K562 (cell line): ENCODE data around the gene WDHD1.
"Not testable (repeated sequence)": the region's sequence is repeated elsewhere in the genome, so short reads cannot be mapped to it uniquely, and the experiment has no call there.

ENCODE experiments used
- DACH1 ChIP-seq: fragments of 450-650 bp; IDR thresholded peaks from 2 replicates; pipeline ENCODE4 v1.6.1; 2018; ENCODE audit not compliant: partially characterized antibody
- PCBP1 ChIP-seq: fragments of 200-400 bp; formaldehyde crosslinking; IDR thresholded peaks from 2 replicates; pipeline ENCODE4 v1.6.1; 2018; ENCODE audit warnings: mild to moderate bottlenecking, low read depth, low read length; ENCODE audit not compliant: poor library complexity, severe bottlenecking
- POLR2A ChIP-seq: fragments of 450-650 bp; conservative IDR thresholded peaks from 2 replicates; pipeline ENCODE4 v1.6.1; 2016
- RBM34 ChIP-seq: fragments of 200-400 bp; formaldehyde crosslinking; IDR thresholded peaks from 2 replicates; pipeline ENCODE4 v1.6.1; 2018; ENCODE audit warnings: low read length, borderline replicate concordance; ENCODE audit not compliant: insufficient read depth
- SIX5 ChIP-seq, 2 experiments: IDR thresholded peaks; 2 replicates each; pipeline ENCODE4 v1.6.1; 2011; ENCODE audit warnings: low read length in 2 of 2, borderline replicate concordance in 1 of 2, low read depth in 1 of 2, mild to moderate bottlenecking in 1 of 2, moderate library complexity in 1 of 2; ENCODE audit not compliant: insufficient read depth in 1 of 2
- SOX6 ChIP-seq: fragments of 450-650 bp; IDR thresholded peaks from 2 replicates; pipeline ENCODE4 v1.6.1; 2014; ENCODE audit warnings: mild to moderate bottlenecking
- SPI1 ChIP-seq: IDR thresholded peaks from 2 replicates; pipeline ENCODE4 v1.6.1; 2011; ENCODE audit warnings: low read depth, low read length, control low read depth, borderline replicate concordance
- STAT5A ChIP-seq: IDR thresholded peaks from 2 replicates; pipeline ENCODE4 v1.6.1; 2012; ENCODE audit warnings: low read length, inconsistent platforms, borderline replicate concordance
- TAF1 ChIP-seq: IDR thresholded peaks from 2 replicates; pipeline ENCODE4 v1.6.1; 2011; ENCODE audit warnings: mild to moderate bottlenecking, low read length, moderate library complexity; ENCODE audit not compliant: insufficient read depth, control insufficient read depth, severe bottlenecking; ENCODE audit errors: extremely low read depth
- ZBTB34 ChIP-seq: fragments of 250-450 bp; sonication (Bioruptor Pico); IDR thresholded peaks from 2 replicates; pipeline ENCODE4 v1.8.0; 2021; ENCODE audit warnings: mild to moderate bottlenecking, moderate library complexity
- ZFP36 ChIP-seq: fragments of 150-350 bp; IDR thresholded peaks from 2 replicates; pipeline ENCODE4 v1.6.1; 2018; ENCODE audit warnings: low read length, low read depth; ENCODE audit not compliant: partially characterized antibody
- ZNF232 ChIP-seq: sonication (generic); formaldehyde crosslinking; IDR thresholded peaks from 2 replicates; pipeline ENCODE4 v1.8.0; 2022; ENCODE audit warnings: mild to moderate bottlenecking, missing genetic modification reagents
- ZNF449 ChIP-seq: fragments of 250-450 bp; sonication (Bioruptor Pico); IDR thresholded peaks from 2 replicates; pipeline ENCODE4 v1.8.0; 2022; ENCODE audit warnings: moderate library complexity, mild to moderate bottlenecking, inconsistent platforms

GRCh38 chr14:54953609-54954008 lies 73.3 kb downstream of the WDHD1 start:
- not testable (repeated sequence) for TF ChIP-seq ZFP36; PCBP1; POLR2A; SOX6; ZBTB34 (CRISPR knock-in tag); ZNF449 (CRISPR knock-in tag); STAT5A; TAF1; DACH1; RBM34; ZNF232; SIX5 (IDR thresholded peaks at IDR 0.05; ENCODE audit: borderline replicate concordance in 1 of 2, insufficient read depth in 1 of 2, low read depth in 1 of 2, low read length in 2 of 2); SPI1
